Mononuclear cell (primary cell): ENCODE data around the gene FSCN2. TPM values are rescaled to one million over a fixed set of nuclear protein-coding genes. Genes with fewer than 3 reads are reported as not detected.

Experiments used
- H3K27me3 ChIP-seq: 2 replicates; pipeline ENCODE4 v1.6.0; 2011; ENCODE audit warnings: low read length, control low read depth; ENCODE audit not compliant: insufficient read depth
- H3K4me1 ChIP-seq: 2 replicates; pipeline ENCODE4 v1.5.1; 2011; ENCODE audit warnings: mild to moderate bottlenecking, low read length, control low read depth; ENCODE audit not compliant: insufficient read depth
- H3K4me3 ChIP-seq: 2 replicates; pipeline ENCODE4 v1.5.1; 2011; ENCODE audit warnings: mild to moderate bottlenecking, low read length, moderate library complexity
- H3K9me3 ChIP-seq: 2 replicates; pipeline ENCODE4 v1.5.1; 2011; ENCODE audit warnings: low read depth, mild to moderate bottlenecking, control low read depth, low read length
- total RNA-seq: library from RNA; depleted of rRNA; stranded (reverse); fragments of >200 nt; gene quantifications from one replicate; pipeline ENCODE4 v1.2.3, GENCODE V29; 2012

The FSCN2 gene
- total RNA-seq, 1 donor: 0.52 TPM

- no peak overlapping the region for H3K4me3 ChIP-seq
- peaks cover 12% of the 10 kb centered on the region for H3K27me3 ChIP-seq
Observed at GRCh38 chr17:81537343-81537855, 9.2 kb downstream of the FSCN2 start.

DNA sequence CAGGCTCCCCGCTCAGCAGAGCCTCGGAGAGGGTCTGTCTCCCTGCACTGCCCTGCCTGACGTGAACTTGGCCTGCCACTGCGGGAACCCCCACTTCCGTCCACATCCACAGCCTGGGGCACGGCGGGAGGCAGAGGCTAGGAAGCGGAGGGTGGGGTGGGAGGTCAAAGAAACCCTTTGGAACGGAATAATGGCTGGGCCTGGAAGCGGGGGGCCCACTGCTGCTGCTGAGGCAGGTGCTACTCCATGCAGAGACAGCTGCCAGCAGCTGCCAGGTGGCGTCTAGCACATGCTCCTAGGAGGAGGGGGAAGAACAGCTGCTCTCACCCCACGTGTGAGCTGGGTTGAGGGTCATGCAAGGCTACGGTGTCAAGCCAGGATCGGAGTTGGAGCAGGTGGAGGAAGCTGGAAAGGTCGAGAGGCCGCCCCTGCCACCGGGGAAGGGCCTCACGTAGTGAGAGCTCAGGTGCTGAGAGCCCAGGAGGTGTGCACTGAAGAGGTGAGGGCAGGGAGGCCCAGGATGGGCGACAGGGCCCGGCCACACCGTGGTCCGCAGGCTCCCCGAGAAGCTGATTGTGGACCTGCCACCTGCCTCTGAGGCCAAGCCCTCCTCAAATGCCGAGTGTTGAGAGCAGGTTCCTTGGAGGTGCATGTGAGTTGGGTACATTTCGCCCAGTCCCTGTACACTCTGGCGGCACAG, 9.8 kb downstream of the FSCN2 start:
- H3K4me3 ChIP-seq: no peak overlapping the region
- peaks cover 10% of the 10 kb centered on the region for H3K4me1 ChIP-seq
- no peaks in the 10 kb centered on the region for H3K9me3 ChIP-seq
- peaks cover 12% of the 10 kb centered on the region for H3K27me3 ChIP-seq

More at GRCh38 chr17:81537343-81537855, 9.2 kb downstream of the FSCN2 start:
- Histone ChIP-seq H3K4me1 (peaks cover 10% of the 10 kb centered on the region), H3K9me3 (no peaks in the 10 kb centered on the region)

GRCh38 chr17:81538651-81539570, 10.7 kb downstream of the FSCN2 start:
- no peak overlapping the region for H3K4me3 ChIP-seq
- H3K9me3 ChIP-seq: no peaks in the 10 kb centered on the region
- peaks cover 12% of the 10 kb centered on the region for H3K27me3 ChIP-seq
- H3K4me1 ChIP-seq: peaks cover 9% of the 10 kb centered on the region

GRCh38 chr17:81539571-81539900, 11.4 kb downstream of the FSCN2 start:
- Histone ChIP-seq H3K9me3 (no peaks in the 10 kb centered on the region), H3K27me3 (peaks cover 12% of the 10 kb centered on the region), H3K4me1 (peaks cover 6% of the 10 kb centered on the region), H3K4me3 (no peak overlapping the region)

DNA sequence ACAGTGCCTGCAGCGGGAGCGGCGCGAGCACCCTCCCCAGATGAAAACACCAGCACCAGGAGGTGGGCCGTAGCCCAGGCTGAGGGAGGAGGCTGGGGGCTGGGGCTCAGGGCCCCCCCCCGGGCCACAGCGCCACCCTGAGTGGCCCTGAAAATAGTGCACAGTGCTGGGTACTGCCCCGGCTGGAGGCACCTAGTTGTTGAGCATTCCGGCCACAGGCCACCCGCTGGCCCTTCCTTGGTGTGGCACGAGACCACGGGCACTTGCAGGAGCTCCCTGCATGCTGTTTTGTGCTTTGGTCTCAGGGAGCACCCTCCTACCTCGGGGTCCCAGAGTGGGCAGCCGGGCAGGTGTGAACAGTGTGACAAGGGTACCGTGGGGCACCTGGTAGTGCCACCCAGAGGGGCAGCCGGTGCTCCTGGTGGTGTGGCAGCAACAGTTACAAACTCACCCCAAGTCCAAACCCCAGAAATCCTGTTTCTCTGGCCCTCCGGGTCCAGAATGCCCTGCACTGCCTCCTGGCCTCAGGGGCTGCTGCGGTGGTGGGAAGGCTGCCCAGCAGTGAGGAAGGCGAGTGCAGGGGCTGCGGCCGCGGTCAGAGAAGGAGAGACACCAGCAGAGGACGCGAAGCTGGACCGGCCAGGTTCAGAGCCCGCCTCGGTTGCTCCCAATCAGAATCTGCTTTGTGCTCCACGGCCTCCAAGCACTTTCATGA, 11.9 kb downstream of the FSCN2 start:
- H3K9me3 ChIP-seq: no peaks in the 10 kb centered on the region
- no peak overlapping the region for H3K4me3 ChIP-seq
- peaks cover 12% of the 10 kb centered on the region for H3K27me3 ChIP-seq
- H3K4me1 ChIP-seq: peaks cover 6% of the 10 kb centered on the region

- H3K4me1 ChIP-seq: peaks cover 6% of the 10 kb centered on the region
- peaks cover 12% of the 10 kb centered on the region for H3K27me3 ChIP-seq
- H3K9me3 ChIP-seq: no peaks in the 10 kb centered on the region
- H3K4me3 ChIP-seq: no peak overlapping the region
Observed at GRCh38 chr17:81540676-81541027, 12.5 kb downstream of the FSCN2 start.

- Histone ChIP-seq H3K27me3 (peaks cover 9% of the 10 kb centered on the region), H3K9me3 (no peaks in the 10 kb centered on the region), H3K4me3 (no peak overlapping the region), H3K4me1 (peaks cover 6% of the 10 kb centered on the region)
Observed at GRCh38 chr17:81541123-81541522, 12.9 kb downstream of the FSCN2 start.

- Histone ChIP-seq H3K27me3 (peaks cover under 1% of the 10 kb centered on the region), H3K9me3 (no peaks in the 10 kb centered on the region), H3K4me3 (no peak overlapping the region), H3K4me1 (peaks cover under 1% of the 10 kb centered on the region)
Observed at GRCh38 chr17:81542431-81543338, 14.5 kb downstream of the FSCN2 start.

DNA sequence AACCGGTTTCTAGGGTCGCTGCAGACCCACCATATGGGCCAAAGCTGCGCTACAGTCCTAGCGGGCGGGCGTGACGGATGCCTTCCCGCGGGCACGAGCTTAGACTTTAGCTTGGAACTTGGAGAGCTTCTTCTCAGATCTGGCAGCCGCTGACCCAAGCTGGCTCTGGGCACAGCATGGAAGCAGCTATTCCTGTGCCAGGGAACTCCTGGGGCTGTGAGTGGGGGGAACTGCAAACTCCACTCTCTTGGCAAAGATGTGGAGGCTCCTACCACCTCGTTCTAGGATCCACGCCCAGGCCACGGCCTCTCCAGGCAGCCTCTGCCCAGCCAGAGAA, 15.1 kb downstream of the FSCN2 start:
- no peaks in the 10 kb centered on the region for H3K27me3 ChIP-seq
- no peaks in the 10 kb centered on the region for H3K4me1 ChIP-seq

GRCh38 chr17:81543756-81544155, 15.6 kb downstream of the FSCN2 start:
- H3K4me1 ChIP-seq: no peaks in the 10 kb centered on the region
- no peaks in the 10 kb centered on the region for H3K27me3 ChIP-seq
- no peak overlapping the region for H3K4me3 ChIP-seq
- H3K9me3 ChIP-seq: no peaks in the 10 kb centered on the region

More for the DNA sequence above, 15.1 kb downstream of the FSCN2 start:
- Histone ChIP-seq H3K9me3 (no peaks in the 10 kb centered on the region), H3K4me3 (no peak overlapping the region)

- Histone ChIP-seq H3K9me3 (no peaks in the 10 kb centered on the region), H3K4me1 (no peaks in the 10 kb centered on the region), H3K4me3 (no peak overlapping the region), H3K27me3 (no peaks in the 10 kb centered on the region)
Observed at GRCh38 chr17:81544281-81544974, 16.3 kb downstream of the FSCN2 start.

- no peaks in the 10 kb centered on the region for H3K4me1 ChIP-seq
- no peaks in the 10 kb centered on the region for H3K27me3 ChIP-seq
- no peaks in the 10 kb centered on the region for H3K9me3 ChIP-seq
- no peak overlapping the region for H3K4me3 ChIP-seq
Observed at GRCh38 chr17:81545160-81545949, 17.2 kb downstream of the FSCN2 start.

- no peaks in the 10 kb centered on the region for H3K9me3 ChIP-seq
- H3K4me3 ChIP-seq: no peak overlapping the region
- H3K27me3 ChIP-seq: no peaks in the 10 kb centered on the region
- peaks cover 14% of the 10 kb centered on the region for H3K4me1 ChIP-seq
Observed at GRCh38 chr17:81546906-81547613, 18.9 kb downstream of the FSCN2 start.
